ENCODE results near the gene KIAA1671. TPM values are rescaled to one million over a fixed set of nuclear protein-coding genes. Genes with fewer than 3 reads are reported as not detected.

KIAA1671 gene
- total and polyA plus RNA-seq, 10 donors, result 0.72 to 11.9 (median 8.2) TPM

DNA sequence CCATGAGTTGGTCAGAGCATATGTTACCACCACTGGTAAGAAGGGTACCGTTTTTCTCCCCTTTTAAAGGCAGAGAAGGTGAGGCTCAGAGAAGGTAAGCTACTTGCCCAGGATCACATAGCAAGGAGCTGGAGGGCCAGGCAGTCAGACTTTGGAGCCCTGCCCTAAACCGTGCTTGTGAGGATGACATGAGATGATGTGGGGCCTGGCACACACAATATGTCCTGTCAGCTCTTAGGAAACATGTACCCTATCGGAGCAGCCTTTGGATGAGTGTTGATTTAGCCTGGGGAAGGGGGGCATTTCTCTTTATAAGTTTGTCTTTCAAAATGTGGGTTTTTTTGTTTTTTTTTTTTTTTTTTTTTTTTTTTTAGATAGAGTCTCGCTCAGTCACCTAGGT is 146.7 kb downstream of the KIAA1671 start:
- DNase-seq, result no peak
- Histone ChIP-seq H3K4me3 (no peak overlapping the region), H3K36me3 (no peaks in the 10 kb centered on the region), H3K27ac (no peak overlapping the region), H3K4me1 (no peaks in the 10 kb centered on the region), H3K27me3 (replicated peaks in 1 of 7) (no peaks in the 10 kb centered on the region), H3K9me3 (no peaks in the 10 kb centered on the region)
- TF ChIP-seq POLR2AphosphoS5 (IDR thresholded peaks at IDR 0.05), result no peak
- TF ChIP-seq POLR2A (IDR thresholded peaks at IDR 0.05), result no peak
- TF ChIP-seq, protein P1, sequence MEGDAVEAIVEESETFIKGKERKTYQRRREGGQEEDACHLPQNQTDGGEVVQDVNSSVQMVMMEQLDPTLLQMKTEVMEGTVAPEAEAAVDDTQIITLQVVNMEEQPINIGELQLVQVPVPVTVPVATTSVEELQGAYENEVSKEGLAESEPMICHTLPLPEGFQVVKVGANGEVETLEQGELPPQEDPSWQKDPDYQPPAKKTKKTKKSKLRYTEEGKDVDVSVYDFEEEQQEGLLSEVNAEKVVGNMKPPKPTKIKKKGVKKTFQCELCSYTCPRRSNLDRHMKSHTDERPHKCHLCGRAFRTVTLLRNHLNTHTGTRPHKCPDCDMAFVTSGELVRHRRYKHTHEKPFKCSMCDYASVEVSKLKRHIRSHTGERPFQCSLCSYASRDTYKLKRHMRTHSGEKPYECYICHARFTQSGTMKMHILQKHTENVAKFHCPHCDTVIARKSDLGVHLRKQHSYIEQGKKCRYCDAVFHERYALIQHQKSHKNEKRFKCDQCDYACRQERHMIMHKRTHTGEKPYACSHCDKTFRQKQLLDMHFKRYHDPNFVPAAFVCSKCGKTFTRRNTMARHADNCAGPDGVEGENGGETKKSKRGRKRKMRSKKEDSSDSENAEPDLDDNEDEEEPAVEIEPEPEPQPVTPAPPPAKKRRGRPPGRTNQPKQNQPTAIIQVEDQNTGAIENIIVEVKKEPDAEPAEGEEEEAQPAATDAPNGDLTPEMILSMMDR (IDR thresholded peaks at IDR 0.05 in 8 of 11, conservative IDR thresholded peaks at IDR 0.05 in 3 of 11), result no peak
- intact Hi-C loops (cut with DNase I; ENCODE audit: low total_unique reads), result no loop called here
- WGBS, 5 donors, result 86 to 95% (median 90%) methylated on average over 4 of the region's 4 CpGs

DNA sequence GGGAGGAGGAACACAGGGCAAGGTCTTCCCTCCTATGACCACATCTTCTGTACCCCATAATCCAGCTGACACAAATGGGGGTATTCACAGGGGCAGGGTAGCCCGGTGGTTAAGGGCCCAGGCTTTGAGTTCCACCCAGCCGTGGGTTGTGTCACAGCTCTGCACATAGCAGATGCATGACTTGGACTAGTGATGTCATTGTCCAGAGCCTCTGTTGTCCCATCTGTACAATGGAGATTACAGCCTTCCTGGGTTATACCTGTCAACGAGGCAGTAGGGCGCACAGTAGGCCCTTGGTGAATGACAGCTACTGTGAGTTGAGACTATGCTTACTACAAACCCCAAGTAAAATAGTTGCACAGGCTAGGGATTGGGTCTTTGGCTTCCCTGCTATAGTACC is 147.9 kb downstream of the KIAA1671 start:
- H3K9me3 ChIP-seq, result no peaks in the 10 kb centered on the region
- 84 to 95% (median 94%) methylated on average over 4 of the region's 4 CpGs for WGBS, 5 donors
- H3K36me3 ChIP-seq, result no peaks in the 10 kb centered on the region
- H3K4me1 ChIP-seq, result no peaks in the 10 kb centered on the region
- H3K27me3 ChIP-seq (replicated peaks in 1 of 7), result no peaks in the 10 kb centered on the region
- H3K4me3 ChIP-seq, result no peak overlapping the region
- intact Hi-C loops (cut with DNase I; ENCODE audit: low total_unique reads), result no loop called here
- no peak for DNase-seq
- H3K27ac ChIP-seq, result no peak overlapping the region
- TF ChIP-seq POLR2A (IDR thresholded peaks at IDR 0.05) (no peak), POLR2AphosphoS5 (IDR thresholded peaks at IDR 0.05) (no peak)
- TF ChIP-seq, protein P1 (IDR thresholded peaks at IDR 0.05 in 8 of 11, conservative IDR thresholded peaks at IDR 0.05 in 3 of 11), result no peak

DNA sequence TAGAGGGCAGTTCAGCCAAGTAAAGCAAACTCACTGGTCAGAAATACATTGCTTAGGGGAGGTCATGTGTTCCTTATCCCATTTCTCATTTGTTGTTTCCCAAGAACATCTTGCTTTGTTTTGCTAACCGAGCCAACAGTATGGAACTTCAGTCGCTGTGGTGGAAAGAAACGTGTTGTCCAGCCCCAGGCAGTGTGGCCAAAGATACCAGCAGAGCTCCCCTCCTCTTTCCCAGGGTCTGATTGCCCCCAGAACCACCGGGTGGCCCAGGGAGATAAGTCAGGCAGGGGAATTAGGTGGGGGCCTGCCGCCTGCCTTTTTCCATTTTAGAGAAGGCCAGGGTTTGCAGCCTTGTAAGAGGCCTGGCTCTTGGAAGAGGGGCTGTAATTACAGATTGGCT is 148.4 kb downstream of the KIAA1671 start:
- H3K27ac ChIP-seq, result no peak overlapping the region
- no peak overlapping the region for H3K4me3 ChIP-seq
- no peaks in the 10 kb centered on the region for H3K4me1 ChIP-seq
- WGBS, 5 donors, result 60 to 75% (median 69%) methylated on average over 4 to 5 of the region's 5 CpGs
- no peak for DNase-seq
- intact Hi-C loops (cut with DNase I; ENCODE audit: low total_unique reads), result no loop called here
- no peaks in the 10 kb centered on the region for H3K9me3 ChIP-seq
- TF ChIP-seq, protein P1 (IDR thresholded peaks at IDR 0.05 in 8 of 11, conservative IDR thresholded peaks at IDR 0.05 in 3 of 11), result no peak
- TF ChIP-seq POLR2A (IDR thresholded peaks at IDR 0.05) (no peak), POLR2AphosphoS5 (IDR thresholded peaks at IDR 0.05) (no peak)
- H3K27me3 ChIP-seq (replicated peaks in 1 of 7), result peaks cover 0 to 1% (median 0%) of the 10 kb centered on the region in 7 donors
- no peaks in the 10 kb centered on the region for H3K36me3 ChIP-seq

DNA sequence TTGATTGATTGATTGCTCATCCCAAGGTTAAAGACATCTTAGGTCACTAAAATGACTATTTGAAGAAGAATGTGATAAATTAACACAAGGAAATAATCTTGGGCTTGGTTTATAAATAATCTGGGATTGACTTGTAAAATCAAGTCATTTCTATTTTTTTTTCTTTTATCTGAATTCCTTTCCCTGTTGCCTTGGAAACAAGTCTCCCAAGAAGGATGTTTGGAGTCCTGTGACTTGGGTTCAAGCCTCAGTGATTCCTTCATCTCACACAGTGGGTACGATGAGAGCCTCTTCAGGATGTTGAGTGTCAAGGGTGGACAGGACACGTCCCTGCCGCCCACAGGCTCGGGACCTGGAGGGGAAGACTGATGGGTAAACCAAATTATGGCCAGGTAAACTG is 149.0 kb downstream of the KIAA1671 start:
- TF ChIP-seq POLR2AphosphoS5 (IDR thresholded peaks at IDR 0.05), result no peak
- TF ChIP-seq, protein P1 (IDR thresholded peaks at IDR 0.05 in 8 of 11, conservative IDR thresholded peaks at IDR 0.05 in 3 of 11), result no peak
- TF ChIP-seq POLR2A (IDR thresholded peaks at IDR 0.05), result no peak
- peaks cover 0 to 4% (median 0%) of the 10 kb centered on the region in 7 donors for H3K27me3 ChIP-seq (replicated peaks in 1 of 7)
- H3K36me3 ChIP-seq, result no peaks in the 10 kb centered on the region
- DNase-seq, result no peak
- 81 to 95% (median 82%) methylated on average over 4 of the region's 4 CpGs for WGBS, 5 donors
- intact Hi-C loops (cut with DNase I; ENCODE audit: low total_unique reads), result no loop called here
- no peak overlapping the region for H3K4me3 ChIP-seq
- H3K27ac ChIP-seq, result no peak overlapping the region
- H3K9me3 ChIP-seq, result no peaks in the 10 kb centered on the region
- H3K4me1 ChIP-seq, result no peaks in the 10 kb centered on the region

Data from spleen (tissue), 11 donors.